GM19238 (cell line): ENCODE data around the gene NDP.
"Not testable (repeated sequence)": the region's sequence is repeated elsewhere in the genome, so short reads cannot be mapped to it uniquely, and the experiment has no call there.

Source experiments
- DNase-seq: peaks from one replicate; pipeline ENCODE4 v3.0.0; 2011; ENCODE audit warnings: low spot score; ENCODE audit not compliant: insufficient read length

NDP gene

GRCh38 chrX:43971966-43972961 lies 926 bp downstream of the NDP start:
- DNase-seq, result no peak

GRCh38 chrX:43970528-43970927 lies 2.7 kb downstream of the NDP start:
- DNase-seq, result no peak

- DNase-seq, result no peak
Measured at GRCh38 chrX:43969504-43970501, 3.4 kb downstream of the NDP start.

GRCh38 chrX:43968359-43968781 lies 4.8 kb downstream of the NDP start:
- DNase-seq, result no peak

- DNase-seq, result no peak
Measured at GRCh38 chrX:43964936-43965335, 8.3 kb downstream of the NDP start.

GRCh38 chrX:43963726-43964125 lies 9.5 kb downstream of the NDP start:
- DNase-seq, result no peak

- no peak for DNase-seq
Measured at GRCh38 chrX:43962636-43963035, 10.6 kb downstream of the NDP start.

GRCh38 chrX:43961699-43962098 lies 11.5 kb downstream of the NDP start:
- DNase-seq, result no peak

GRCh38 chrX:43958529-43958928 lies 14.7 kb downstream of the NDP start:
- peak; percentile 5 for DNase-seq

GRCh38 chrX:43956034-43956433 lies 17.2 kb downstream of the NDP start:
- no peak for DNase-seq

- no peak for DNase-seq
Measured at GRCh38 chrX:43953218-43953617, 20.0 kb downstream of the NDP start.

- DNase-seq, result peak; percentile 7
Measured at GRCh38 chrX:43949669-43950068, 23.5 kb downstream of the NDP start.

GRCh38 chrX:43940816-43941474 lies 32.2 kb downstream of the NDP start:
- no peak for DNase-seq

GRCh38 chrX:43939187-43939926 lies 33.8 kb downstream of the NDP start:
- no peak for DNase-seq

GRCh38 chrX:43922032-43922431 lies 51.2 kb downstream of the NDP start:
- DNase-seq, result not testable (repeated sequence)

- not testable (repeated sequence) for DNase-seq
Measured at GRCh38 chrX:43910772-43911171, 62.4 kb downstream of the NDP start.

- no peak for DNase-seq
Measured at GRCh38 chrX:43910012-43910411, 63.2 kb downstream of the NDP start.

- no peak for DNase-seq
Measured at GRCh38 chrX:43909141-43909540, 64.0 kb downstream of the NDP start.

GRCh38 chrX:43899878-43900815 lies 73.0 kb downstream of the NDP start:
- no peak for DNase-seq
